Measurements from ENCODE around the gene PREB. TPM values are rescaled to one million over a fixed set of nuclear protein-coding genes. Genes with fewer than 3 reads are reported as not detected.
"Not testable (repeated sequence)": the region's sequence is repeated elsewhere in the genome, so short reads cannot be mapped to it uniquely, and the experiment has no call there.

PREB gene
- total RNA-seq, 1 donor from 2014 or later: 25.1 TPM

DNA sequence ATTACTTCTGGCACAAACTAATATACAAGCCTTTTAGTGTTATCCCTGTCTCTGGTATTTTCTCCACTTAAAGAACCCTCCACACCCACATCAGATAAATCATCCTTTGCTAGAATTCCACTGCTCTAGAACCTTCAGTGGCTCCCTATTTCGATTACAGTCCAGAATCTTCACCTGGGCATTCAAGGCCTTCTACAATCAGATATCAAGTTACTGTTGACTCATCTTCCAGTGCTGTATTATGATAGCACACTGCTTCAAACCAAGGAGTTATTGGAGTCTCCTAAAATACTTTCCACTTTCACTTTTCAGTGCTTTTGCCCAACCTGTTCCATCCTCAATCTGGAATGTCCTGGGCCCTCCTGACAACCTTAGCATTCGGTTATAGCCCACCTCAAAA is 18.9 kb downstream of the PREB start:
- no peak overlapping the region for H2AFZ ChIP-seq (replicated peaks)
- Mint-ChIP-seq H3K27ac (no peak overlapping the region), H3K9me3 (peaks cover 2% of the 10 kb centered on the region), H3K27me3 (ENCODE audit: insufficient read depth, low read depth) (peaks cover 34% of the 10 kb centered on the region), H3K4me3 (no peak overlapping the region), H3K4me1 (peaks cover 21% of the 10 kb centered on the region), H3K36me3 (no peaks in the 10 kb centered on the region)
- H3K9me3 ChIP-seq (ENCODE audit: low read depth): no peaks in the 10 kb centered on the region
- no peak overlapping the region for H3K27ac ChIP-seq
- no peak overlapping the region for H3K9ac ChIP-seq
- no peaks in the 10 kb centered on the region for H4K20me1 ChIP-seq (ENCODE audit: low read depth)
- H3K79me2 ChIP-seq (ENCODE audit: low read depth): no peaks in the 10 kb centered on the region
- no peak overlapping the region for H3K4me2 ChIP-seq
- no peaks in the 10 kb centered on the region for H3K36me3 ChIP-seq
- no peak overlapping the region for H3K4me3 ChIP-seq
- peaks cover 43% of the 10 kb centered on the region for H3K27me3 ChIP-seq
- H3F3A ChIP-seq (ENCODE audit: low read depth): peaks cover 23% of the 10 kb centered on the region
- no peak for DNase-seq (ENCODE audit: low spot score)
- peaks cover 12% of the 10 kb centered on the region for H3K4me1 ChIP-seq
- TF ChIP-seq EZH2phosphoT487 (IDR thresholded peaks at IDR 0.05) (no peak), EZH2 (IDR thresholded peaks at IDR 0.05) (no peak)
- TF ChIP-seq, protein P1, sequence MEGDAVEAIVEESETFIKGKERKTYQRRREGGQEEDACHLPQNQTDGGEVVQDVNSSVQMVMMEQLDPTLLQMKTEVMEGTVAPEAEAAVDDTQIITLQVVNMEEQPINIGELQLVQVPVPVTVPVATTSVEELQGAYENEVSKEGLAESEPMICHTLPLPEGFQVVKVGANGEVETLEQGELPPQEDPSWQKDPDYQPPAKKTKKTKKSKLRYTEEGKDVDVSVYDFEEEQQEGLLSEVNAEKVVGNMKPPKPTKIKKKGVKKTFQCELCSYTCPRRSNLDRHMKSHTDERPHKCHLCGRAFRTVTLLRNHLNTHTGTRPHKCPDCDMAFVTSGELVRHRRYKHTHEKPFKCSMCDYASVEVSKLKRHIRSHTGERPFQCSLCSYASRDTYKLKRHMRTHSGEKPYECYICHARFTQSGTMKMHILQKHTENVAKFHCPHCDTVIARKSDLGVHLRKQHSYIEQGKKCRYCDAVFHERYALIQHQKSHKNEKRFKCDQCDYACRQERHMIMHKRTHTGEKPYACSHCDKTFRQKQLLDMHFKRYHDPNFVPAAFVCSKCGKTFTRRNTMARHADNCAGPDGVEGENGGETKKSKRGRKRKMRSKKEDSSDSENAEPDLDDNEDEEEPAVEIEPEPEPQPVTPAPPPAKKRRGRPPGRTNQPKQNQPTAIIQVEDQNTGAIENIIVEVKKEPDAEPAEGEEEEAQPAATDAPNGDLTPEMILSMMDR (IDR thresholded peaks at IDR 0.05): no peak

DNA sequence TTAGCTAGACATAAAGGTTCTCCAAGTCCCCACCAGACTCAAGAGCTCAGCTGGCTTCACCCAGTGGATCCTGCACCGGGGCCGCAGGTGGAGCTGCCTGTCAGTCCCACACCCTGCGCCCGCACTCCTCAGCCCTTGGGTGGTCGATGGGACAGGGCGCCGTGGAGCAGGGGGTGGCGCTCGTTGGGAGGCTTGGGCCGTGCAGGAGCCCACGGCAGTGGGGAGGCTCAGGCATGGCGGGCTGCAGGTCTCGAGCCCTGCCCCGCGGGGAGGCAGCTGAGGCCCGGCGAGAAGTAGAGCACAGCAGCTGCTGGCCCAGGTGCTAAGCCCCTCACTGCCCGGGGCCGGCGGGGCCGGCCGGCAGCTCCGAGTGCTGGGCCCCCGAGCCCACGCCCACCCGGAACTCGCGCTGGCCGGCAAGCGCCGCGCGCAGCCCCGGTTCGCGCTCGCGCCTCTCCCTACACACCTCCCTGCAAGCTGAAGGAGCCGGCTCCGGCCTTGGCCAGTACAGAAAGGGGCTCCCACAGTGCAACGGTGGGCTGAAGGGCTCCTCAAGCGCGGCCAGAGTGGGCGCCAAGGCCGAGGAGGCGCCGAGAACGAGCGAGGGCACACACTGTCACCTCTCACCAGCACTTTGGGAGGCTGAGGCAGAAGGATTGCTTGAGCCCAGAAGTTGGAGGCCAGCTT is 22.9 kb downstream of the PREB start:
- H3K4me1 ChIP-seq; H2AFZ ChIP-seq (replicated peaks); H3K27ac Mint-ChIP-seq; H3K9me3 ChIP-seq (ENCODE audit: low read depth); H3K4me2 ChIP-seq; H3K9me3 Mint-ChIP-seq; H3K79me2 ChIP-seq (ENCODE audit: low read depth); H3K4me3 ChIP-seq; H4K20me1 ChIP-seq (ENCODE audit: low read depth); H3K9ac ChIP-seq; H3K4me3 Mint-ChIP-seq; H3K36me3 Mint-ChIP-seq; DNase-seq (ENCODE audit: low spot score); H3F3A ChIP-seq (ENCODE audit: low read depth); H3K27ac ChIP-seq; H3K36me3 ChIP-seq; H3K27me3 ChIP-seq: not testable (repeated sequence)
- peaks cover 10% of the 10 kb centered on the region for H3K4me1 Mint-ChIP-seq
- peaks cover 11% of the 10 kb centered on the region for H3K27me3 Mint-ChIP-seq (ENCODE audit: insufficient read depth, low read depth)

DNA sequence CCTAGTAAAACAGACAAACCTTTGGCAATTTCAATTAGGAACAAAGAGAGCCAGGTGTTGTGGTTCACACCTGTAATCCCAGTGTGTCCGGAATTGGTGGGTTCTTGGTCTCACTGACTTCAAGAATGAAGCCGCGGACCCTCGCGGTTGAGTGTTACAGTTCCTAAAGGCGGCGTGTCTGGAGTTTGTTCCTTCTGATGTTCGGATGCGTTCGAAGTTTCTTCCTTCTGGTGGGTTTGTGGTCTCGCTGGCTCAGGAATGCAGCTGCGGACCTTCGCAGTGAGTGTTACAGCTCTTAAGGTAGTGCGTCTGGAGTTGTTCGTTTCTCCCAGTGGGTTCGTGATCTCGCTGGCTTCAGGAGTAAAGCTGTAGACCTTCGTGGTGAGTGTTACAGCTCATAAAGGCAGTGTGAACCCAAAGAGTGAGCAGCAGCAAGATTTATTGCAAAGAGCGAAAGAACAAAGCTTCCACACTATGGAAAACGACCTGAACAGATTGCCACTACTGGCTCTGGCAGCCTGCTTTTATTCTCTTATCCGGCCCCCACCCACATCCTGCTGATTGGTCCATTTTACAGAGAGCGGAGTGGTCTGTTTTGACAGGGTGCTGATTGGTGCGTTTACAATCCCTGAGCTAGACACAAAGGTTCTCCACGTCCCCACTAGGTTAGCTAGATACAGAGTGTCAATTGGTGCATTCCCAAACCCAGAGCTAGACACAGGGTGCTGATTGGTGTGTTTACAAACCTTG is 23.7 kb downstream of the PREB start:
- H3K27me3 ChIP-seq; H3K4me1 ChIP-seq; H3F3A ChIP-seq (ENCODE audit: low read depth); H3K9me3 ChIP-seq (ENCODE audit: low read depth); H3K36me3 ChIP-seq; H4K20me1 ChIP-seq (ENCODE audit: low read depth); H2AFZ ChIP-seq (replicated peaks); DNase-seq (ENCODE audit: low spot score); H3K27me3 Mint-ChIP-seq (ENCODE audit: insufficient read depth, low read depth); H3K4me3 Mint-ChIP-seq; H3K27ac Mint-ChIP-seq; H3K4me2 ChIP-seq; H3K9ac ChIP-seq; H3K4me3 ChIP-seq; H3K9me3 Mint-ChIP-seq; H3K36me3 Mint-ChIP-seq; H3K79me2 ChIP-seq (ENCODE audit: low read depth); H3K27ac ChIP-seq: not testable (repeated sequence)
- H3K4me1 Mint-ChIP-seq: peaks cover 10% of the 10 kb centered on the region

DNA sequence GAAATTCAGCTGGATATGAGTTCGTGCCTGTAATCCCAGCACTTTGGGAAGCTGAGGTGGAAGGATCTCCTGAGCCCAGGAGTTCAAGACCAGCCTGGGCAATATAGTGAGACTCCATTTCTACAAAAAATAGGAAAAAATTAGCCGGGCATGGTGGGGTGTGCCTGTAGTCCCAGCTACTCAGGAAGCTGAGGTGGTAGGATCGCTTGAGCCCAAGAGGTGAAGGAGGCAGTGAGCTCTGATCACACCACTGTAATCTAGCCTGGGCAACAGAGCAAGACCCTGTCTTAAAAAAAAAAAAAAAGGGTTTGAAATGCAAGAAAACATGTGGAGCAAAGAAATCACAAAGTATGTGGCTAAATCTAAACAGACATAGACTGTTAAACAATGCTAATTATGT is 25.4 kb downstream of the PREB start:
- H3K27me3 Mint-ChIP-seq (ENCODE audit: insufficient read depth, low read depth): peaks cover 5% of the 10 kb centered on the region
- H3K27ac Mint-ChIP-seq: no peak overlapping the region
- DNase-seq (ENCODE audit: low spot score): no peak

More for the DNA sequence above, 25.4 kb downstream of the PREB start:
- Mint-ChIP-seq H3K9me3 (no peaks in the 10 kb centered on the region), H3K4me3 (no peak overlapping the region), H3K4me1 (no peaks in the 10 kb centered on the region), H3K36me3 (no peaks in the 10 kb centered on the region)
- H2AFZ ChIP-seq (replicated peaks): no peak overlapping the region
- no peaks in the 10 kb centered on the region for H3K36me3 ChIP-seq
- no peaks in the 10 kb centered on the region for H3K4me1 ChIP-seq
- no peaks in the 10 kb centered on the region for H3K27me3 ChIP-seq
- H3K9me3 ChIP-seq (ENCODE audit: low read depth): no peaks in the 10 kb centered on the region
- TF ChIP-seq, protein P1 (IDR thresholded peaks at IDR 0.05): no peak
- TF ChIP-seq EZH2phosphoT487 (IDR thresholded peaks at IDR 0.05) (no peak), EZH2 (IDR thresholded peaks at IDR 0.05) (no peak)
- H3K4me2 ChIP-seq: no peak overlapping the region
- no peak overlapping the region for H3K27ac ChIP-seq
- H3F3A ChIP-seq (ENCODE audit: low read depth): no peaks in the 10 kb centered on the region
- no peaks in the 10 kb centered on the region for H4K20me1 ChIP-seq (ENCODE audit: low read depth)
- H3K4me3 ChIP-seq: no peak overlapping the region
- H3K79me2 ChIP-seq (ENCODE audit: low read depth): no peaks in the 10 kb centered on the region
- H3K9ac ChIP-seq: no peak overlapping the region
